HG02642 (cell line): Measurements from ENCODE around the gene SCG5.

ENCODE experiments used
- ATAC-seq: cut with Tn5 transposase; IDR thresholded peaks from one replicate; pipeline ENCODE4 v1.9.1; 2021; ENCODE audit warnings: mild to moderate bottlenecking; ENCODE audit not compliant: unreplicated experiment, poor library complexity

SCG5 gene

GRCh38 chr15:32718821-32719716 lies 77.6 kb downstream of the SCG5 start:
- no peak for ATAC-seq

GRCh38 chr15:32721596-32721995 lies 80.1 kb downstream of the SCG5 start:
- ATAC-seq = no peak

GRCh38 chr15:32722136-32722535 lies 80.6 kb downstream of the SCG5 start:
- no peak for ATAC-seq

GRCh38 chr15:32723171-32723948 lies 81.8 kb downstream of the SCG5 start:
- peak; percentile 93 for ATAC-seq

GRCh38 chr15:32729700-32730395 lies 88.3 kb downstream of the SCG5 start:
- ATAC-seq = no peak

GRCh38 chr15:32730677-32731654 lies 89.5 kb downstream of the SCG5 start:
- ATAC-seq = no peak

- no peak for ATAC-seq
These were observed 91.2 kb downstream of the SCG5 start for GRCh38 chr15:32732574-32733157.

- no peak for ATAC-seq
These were observed 91.8 kb downstream of the SCG5 start for GRCh38 chr15:32733281-32733680.

GRCh38 chr15:32735989-32736700 lies 94.6 kb downstream of the SCG5 start:
- ATAC-seq = no peak

- ATAC-seq = no peak
These were observed 95.2 kb downstream of the SCG5 start for GRCh38 chr15:32736701-32737061.

- no peak for ATAC-seq
These were observed 95.8 kb downstream of the SCG5 start for GRCh38 chr15:32737304-32737703.

GRCh38 chr15:32738666-32739065 lies 97.2 kb downstream of the SCG5 start:
- ATAC-seq = no peak

- ATAC-seq = no peak
These were observed 98.1 kb downstream of the SCG5 start for GRCh38 chr15:32739522-32740063.

GRCh38 chr15:32743411-32744140 lies 102.1 kb downstream of the SCG5 start:
- ATAC-seq = no peak

GRCh38 chr15:32746116-32746857 lies 104.8 kb downstream of the SCG5 start:
- no peak for ATAC-seq
